Measurements from ENCODE around the gene FBXW4.

FBXW4 gene

GRCh38 chr10:101565370-101565900, 129.5 kb downstream of the FBXW4 start:
- DNase-seq = peak; percentile 2

- peak; percentile 16 for DNase-seq
These were observed 130.4 kb downstream of the FBXW4 start for GRCh38 chr10:101564490-101564991.

GRCh38 chr10:101563497-101564040, 131.4 kb downstream of the FBXW4 start:
- peak; percentile 7 for DNase-seq

GRCh38 chr10:101563007-101563406, 132.0 kb downstream of the FBXW4 start:
- peak; percentile 6 for DNase-seq

GRCh38 chr10:101562231-101562630, 132.7 kb downstream of the FBXW4 start:
- DNase-seq = no peak

- no peak for DNase-seq
These were observed 133.7 kb downstream of the FBXW4 start for GRCh38 chr10:101561068-101561915.
